LNCAP (cell line): ENCODE data around the gene BHMT2.

Experiments
- TF ChIP-seq, protein P1 (sequence below): fragments of 450-650 bp; IDR thresholded peaks from 2 replicates; pipeline ENCODE4 v1.5.1; 2017; ENCODE audit warnings: mild to moderate bottlenecking

BHMT2 gene

DNA sequence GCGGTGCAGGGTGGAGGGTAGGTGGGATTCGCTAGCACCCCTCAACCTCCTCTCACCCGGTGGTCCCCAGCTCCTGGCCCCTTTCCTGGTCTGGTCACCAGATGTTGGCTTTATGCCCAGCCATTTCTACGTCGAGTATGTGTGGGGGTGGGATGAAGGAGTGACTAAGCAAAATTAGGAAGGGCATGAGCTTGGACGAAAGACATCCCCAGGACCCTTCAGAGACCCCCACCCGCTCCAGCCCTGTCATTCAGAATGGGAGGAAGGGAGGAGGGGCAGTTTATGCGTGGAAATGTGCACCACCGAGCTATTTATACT, 742 bp downstream of the BHMT2 start:
- TF ChIP-seq, protein P1, sequence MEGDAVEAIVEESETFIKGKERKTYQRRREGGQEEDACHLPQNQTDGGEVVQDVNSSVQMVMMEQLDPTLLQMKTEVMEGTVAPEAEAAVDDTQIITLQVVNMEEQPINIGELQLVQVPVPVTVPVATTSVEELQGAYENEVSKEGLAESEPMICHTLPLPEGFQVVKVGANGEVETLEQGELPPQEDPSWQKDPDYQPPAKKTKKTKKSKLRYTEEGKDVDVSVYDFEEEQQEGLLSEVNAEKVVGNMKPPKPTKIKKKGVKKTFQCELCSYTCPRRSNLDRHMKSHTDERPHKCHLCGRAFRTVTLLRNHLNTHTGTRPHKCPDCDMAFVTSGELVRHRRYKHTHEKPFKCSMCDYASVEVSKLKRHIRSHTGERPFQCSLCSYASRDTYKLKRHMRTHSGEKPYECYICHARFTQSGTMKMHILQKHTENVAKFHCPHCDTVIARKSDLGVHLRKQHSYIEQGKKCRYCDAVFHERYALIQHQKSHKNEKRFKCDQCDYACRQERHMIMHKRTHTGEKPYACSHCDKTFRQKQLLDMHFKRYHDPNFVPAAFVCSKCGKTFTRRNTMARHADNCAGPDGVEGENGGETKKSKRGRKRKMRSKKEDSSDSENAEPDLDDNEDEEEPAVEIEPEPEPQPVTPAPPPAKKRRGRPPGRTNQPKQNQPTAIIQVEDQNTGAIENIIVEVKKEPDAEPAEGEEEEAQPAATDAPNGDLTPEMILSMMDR: no peak

DNA sequence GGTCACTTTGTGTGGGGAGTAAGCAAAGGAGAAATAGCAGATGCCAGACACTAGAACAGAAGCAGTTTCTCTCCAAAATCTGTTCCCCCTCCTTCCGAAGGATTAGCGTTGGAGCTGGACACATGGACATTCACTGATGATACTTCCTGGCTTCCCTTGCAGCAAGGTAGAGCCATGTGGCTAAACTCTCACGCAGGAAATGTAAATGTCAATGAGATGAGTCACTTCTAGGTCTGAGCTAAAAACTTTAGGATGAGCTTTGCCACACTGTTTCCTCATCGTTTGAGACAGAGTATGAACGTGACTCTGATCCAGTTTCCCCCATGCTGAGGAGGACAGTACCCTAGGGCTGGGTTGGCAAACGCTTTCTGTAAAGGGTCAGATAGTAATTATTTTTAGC, 5.1 kb downstream of the BHMT2 start:
- TF ChIP-seq, protein P1: no peak

DNA sequence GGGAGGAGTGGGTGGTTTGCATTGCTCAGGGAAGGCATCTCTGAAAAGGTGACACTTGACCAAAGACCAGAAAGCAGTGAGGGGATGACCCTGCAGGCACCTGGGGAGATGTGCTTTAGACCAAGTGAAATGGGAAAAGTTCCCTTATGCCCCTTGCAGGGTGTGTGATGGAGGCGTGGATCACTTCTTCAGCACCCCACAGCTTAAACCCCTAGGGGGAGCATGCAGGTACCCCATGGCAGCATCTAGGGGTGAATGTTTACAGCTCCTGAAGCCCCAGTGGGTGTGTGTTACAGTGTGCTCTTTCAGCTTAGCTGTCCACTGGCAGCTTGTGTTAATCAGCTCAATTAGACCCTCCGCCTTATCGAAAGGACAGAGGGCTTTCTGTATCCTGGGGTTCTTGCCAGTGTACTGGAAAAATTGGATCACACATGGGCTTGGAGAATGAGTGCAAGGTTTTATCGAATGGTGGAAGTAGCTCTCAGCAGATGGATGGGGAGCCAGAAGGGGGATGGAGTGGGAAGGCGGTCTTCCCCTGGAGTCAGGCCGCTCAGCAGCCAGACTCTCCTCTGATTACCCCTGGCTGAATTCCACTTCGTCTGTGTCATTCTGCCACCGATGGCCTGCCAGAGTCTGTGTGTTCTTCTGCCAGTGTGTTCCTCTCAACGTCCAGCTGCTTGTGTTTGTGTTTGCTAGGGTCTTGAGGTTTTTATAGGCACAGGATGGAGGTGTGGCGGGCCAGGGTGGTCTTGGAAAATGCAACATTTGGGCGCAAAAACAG, 6.3 kb downstream of the BHMT2 start:
- TF ChIP-seq, protein P1: no peak

DNA sequence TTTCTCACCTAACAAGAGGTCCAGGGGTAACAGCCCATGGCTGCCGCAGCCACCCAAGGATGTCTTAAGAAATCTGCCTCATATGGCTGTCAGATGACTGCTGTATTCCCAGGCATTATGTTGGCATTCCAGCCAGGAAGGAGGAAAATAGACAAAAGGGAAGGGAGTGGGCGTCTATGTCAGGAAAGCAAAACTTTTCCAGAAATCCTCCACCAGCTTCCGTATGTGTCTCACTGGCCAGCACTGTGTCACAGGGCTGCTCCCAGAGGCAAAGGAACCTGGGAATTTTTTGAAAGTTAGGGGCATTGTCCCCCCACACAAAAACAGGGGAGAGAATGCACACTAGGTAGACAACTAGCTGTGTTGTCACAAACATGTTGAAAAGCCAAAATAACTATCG, 7.3 kb downstream of the BHMT2 start:
- TF ChIP-seq, protein P1: no peak

DNA sequence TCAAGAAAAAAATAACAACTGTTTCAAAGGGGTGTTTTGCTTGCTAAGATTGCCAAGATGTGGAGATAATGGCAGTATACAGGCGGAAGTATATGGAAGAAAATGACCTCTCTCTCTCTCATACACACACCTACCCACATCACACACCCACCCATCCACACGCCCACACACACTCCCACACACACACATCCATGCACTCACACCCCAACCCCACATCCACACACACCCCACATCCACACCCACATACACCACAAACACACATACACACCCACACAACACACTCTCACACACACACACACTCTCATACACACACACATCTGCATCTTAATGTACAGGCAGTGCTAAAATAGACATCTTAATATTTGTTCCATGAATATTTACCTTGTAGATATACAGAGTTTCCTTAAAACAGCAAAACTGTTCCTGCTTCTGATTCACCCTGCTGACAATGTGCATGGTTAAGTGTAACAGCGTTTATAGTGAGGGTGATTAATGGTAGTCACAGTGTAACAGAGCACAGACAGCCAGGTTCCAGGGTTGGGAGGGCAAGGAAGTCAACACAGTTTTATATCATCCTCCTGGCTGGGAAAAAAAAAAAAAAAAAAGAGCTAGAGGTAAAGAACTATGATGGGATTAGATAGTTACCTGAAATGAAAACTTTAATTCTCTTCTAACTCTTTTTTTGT, 8.3 kb downstream of the BHMT2 start:
- TF ChIP-seq, protein P1: no peak

DNA sequence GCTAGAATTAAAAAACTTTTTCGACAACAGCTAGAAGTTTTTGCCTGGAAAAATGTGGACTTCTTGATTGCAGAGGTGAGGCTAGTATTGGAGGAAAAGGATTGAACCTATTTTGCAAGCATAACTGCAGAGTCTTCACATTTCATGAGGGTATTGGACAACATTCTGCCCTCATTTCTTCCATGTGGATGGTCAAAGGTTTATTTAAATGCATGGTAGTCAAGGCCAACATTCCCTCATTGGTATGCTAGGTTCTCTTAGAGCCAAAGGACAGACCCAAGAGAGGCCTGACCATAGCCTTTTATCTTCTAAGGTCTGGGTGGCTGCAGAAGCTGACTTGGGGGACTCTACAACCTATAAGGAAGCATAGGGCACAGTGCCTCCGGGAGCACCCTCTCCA, 11.2 kb downstream of the BHMT2 start:
- TF ChIP-seq, protein P1: no peak

DNA sequence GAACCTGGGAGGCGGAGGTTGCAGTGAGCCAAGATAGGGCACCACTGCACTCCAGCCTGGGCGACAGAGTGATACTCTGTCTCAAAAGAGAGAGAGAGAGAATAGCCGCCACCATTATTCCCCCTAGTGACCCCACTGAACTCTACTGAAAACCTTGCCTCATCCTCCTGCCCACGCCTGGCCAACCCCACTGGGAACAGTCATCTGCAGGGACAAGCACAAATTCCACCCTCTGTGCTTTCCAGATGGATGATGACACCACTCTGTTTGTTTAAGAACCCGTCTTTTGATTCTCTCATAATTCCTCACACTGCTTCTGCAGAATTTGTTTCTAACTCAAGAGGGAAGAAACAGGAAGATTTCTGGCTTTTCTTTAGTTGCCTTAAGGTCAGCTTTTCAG, 12.2 kb downstream of the BHMT2 start:
- TF ChIP-seq, protein P1: no peak
